GM12801 (cell line): ENCODE results near the gene ZNF764.

Experiments
- CTCF ChIP-seq: IDR thresholded peaks from one replicate; pipeline ENCODE4 v1.5.1; 2011; ENCODE audit warnings: control low read depth; ENCODE audit not compliant: insufficient read length; ENCODE audit errors: extremely low read depth

ZNF764 gene

GRCh38 chr16:30539000-30539964 lies 18.9 kb downstream of the ZNF764 start:
- TF ChIP-seq CTCF, result no peak

- TF ChIP-seq CTCF, result no peak
Measured at GRCh38 chr16:30535777-30536190, 22.4 kb downstream of the ZNF764 start.

GRCh38 chr16:30535106-30535776 lies 22.9 kb downstream of the ZNF764 start:
- no peak for TF ChIP-seq CTCF

- TF ChIP-seq CTCF, result no peak
Measured at GRCh38 chr16:30534368-30535105, 23.6 kb downstream of the ZNF764 start, which contains the start of gene ZNF747. Gene ZNF747 (minus strand): TSS chr16:30534858. CDS start chr16:30534679, 179 bp downstream.

GRCh38 chr16:30533748-30534367 lies 24.3 kb downstream of the ZNF764 start:
- no peak for TF ChIP-seq CTCF

GRCh38 chr16:30533146-30533522 lies 25.0 kb downstream of the ZNF764 start:
- TF ChIP-seq CTCF, result no peak
